Epithelial cell of proximal tubule (primary cell): ENCODE measurements around the gene XAB2. TPM values are rescaled to one million over a fixed set of nuclear protein-coding genes. Genes with fewer than 3 reads are reported as not detected.

Source experiments
- DNase-seq: peaks from one replicate; pipeline ENCODE4 v3.0.0-alpha.2; 2011; ENCODE audit warnings: low read depth
- H3K4me3 ChIP-seq: 2 replicates; pipeline ENCODE4 v1.5.1; 2011; ENCODE audit warnings: low read depth, mild to moderate bottlenecking, low read length
- total RNA-seq: library from RNA; depleted of rRNA; stranded (reverse); fragments of >200 nt; gene quantifications from 2 replicates; pipeline ENCODE4 v1.2.3, GENCODE V29; 2015
- TF ChIP-seq, protein P1 (sequence below): conservative IDR thresholded peaks from 2 replicates; pipeline ENCODE4 v1.5.1; 2012; ENCODE audit warnings: low read depth, mild to moderate bottlenecking, low read length

The XAB2 gene
- total RNA-seq, 1 donor from 2014 or later = 44.1 TPM

DNA sequence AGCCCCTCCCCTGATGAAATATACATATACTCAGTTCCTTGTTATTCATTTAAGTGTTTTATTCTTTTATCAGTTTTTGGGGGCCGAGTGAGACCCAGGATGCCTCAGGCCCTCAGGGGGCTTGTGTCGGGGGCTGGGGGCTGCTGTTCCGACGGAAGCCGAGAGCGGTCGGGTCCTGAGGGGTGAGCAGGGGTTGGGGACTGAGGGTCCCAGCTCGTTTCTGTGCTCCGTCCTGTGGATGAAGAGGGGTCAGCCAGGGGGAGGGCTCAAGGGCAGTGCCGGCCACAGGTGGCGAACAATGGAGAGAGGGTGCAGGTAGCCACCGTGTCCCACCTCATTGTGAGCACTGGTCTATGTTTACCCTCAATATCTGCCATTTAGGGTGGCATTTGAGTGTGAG is 2.2 kb upstream of the XAB2 start:
- TF ChIP-seq, protein P1, sequence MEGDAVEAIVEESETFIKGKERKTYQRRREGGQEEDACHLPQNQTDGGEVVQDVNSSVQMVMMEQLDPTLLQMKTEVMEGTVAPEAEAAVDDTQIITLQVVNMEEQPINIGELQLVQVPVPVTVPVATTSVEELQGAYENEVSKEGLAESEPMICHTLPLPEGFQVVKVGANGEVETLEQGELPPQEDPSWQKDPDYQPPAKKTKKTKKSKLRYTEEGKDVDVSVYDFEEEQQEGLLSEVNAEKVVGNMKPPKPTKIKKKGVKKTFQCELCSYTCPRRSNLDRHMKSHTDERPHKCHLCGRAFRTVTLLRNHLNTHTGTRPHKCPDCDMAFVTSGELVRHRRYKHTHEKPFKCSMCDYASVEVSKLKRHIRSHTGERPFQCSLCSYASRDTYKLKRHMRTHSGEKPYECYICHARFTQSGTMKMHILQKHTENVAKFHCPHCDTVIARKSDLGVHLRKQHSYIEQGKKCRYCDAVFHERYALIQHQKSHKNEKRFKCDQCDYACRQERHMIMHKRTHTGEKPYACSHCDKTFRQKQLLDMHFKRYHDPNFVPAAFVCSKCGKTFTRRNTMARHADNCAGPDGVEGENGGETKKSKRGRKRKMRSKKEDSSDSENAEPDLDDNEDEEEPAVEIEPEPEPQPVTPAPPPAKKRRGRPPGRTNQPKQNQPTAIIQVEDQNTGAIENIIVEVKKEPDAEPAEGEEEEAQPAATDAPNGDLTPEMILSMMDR = no peak
- no peak overlapping the region for H3K4me3 ChIP-seq
- no peak for DNase-seq

DNA sequence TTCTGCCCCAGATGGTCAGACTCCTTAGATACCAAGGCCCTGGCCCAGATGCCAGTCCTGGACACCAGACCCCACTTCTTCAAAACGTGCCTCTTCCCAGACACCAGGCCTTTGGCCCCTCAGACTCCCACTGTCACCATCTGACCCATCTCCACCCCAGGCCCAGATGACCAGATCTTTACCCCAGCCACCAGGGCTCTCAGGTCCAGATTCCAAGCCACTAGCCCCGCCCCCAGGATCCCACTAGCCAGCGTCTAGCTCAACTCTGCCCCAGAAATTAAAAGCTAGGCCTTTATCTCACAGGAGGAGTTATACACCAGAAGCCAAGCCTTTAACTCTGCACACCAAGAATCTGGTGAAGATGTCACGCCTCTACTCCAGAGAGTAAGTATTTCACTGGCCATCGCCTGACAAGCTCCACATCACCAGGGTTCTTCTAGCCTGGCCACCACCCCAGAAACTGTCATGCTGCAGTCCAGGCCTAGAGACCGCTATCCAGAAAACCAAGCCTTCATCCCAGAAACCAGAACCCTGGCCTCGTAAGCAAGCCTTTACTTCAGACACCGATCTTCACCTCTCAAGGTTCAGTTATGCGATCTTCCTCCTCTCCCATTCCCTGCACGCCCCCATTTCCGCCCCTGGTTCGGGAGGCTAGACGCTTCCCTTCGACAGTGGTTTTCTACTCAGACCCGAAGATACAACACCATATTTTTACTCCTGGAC is 595 bp downstream of the XAB2 start:
- no peak for DNase-seq
- TF ChIP-seq, protein P1 = no peak
- H3K4me3 ChIP-seq = peak overlapping the region; percentile 75

DNA sequence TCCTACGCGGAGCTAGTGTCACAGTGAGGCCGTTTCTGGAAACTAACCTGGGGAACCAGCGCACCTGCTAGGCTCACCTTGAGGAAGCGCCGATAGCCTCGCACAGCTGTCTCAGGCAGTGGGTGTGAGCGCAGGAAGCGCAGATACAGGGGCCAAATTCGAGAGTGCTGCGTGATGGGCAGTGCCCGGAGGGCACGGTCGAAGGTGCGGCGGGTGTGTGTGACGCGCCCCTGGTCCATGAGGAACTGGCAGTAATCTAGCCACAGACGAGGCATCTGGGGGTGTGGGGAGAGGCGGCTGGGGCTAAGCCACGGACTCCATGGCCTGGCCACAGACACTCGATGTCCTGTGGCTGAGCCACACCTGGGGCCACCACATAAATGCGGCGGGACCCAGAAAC is 2.2 kb downstream of the XAB2 start:
- TF ChIP-seq, protein P1 = no peak
- no peak overlapping the region for H3K4me3 ChIP-seq
- DNase-seq = no peak

DNA sequence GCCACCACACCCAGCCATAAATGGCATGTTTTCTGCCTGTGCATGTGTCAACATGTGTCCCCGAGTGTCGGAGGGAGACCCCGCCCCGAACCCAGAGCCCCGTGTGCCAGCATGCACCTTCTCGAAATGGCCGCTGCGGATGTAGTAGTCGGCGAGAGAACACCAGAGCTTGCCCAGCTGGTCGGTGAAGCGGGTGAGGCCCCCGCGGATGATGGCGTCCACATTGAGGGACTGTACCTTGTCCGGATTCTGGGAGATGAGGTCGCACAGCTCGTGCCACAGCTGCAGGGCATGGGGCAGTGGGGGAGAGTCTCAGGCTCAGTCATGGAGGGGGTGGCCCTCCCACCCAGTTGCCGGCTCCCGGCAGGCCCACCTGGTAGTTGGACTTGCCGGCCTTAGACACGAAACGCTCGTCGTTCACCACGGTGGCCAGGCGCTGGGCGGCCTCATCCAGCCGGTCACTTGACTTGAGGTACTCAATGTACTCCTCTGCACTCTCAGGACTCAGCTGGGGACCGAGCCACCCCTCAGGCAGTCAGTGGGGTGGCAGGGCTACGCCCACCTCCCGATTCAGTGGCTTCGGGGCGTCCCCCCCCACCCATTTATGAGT is 3.5 kb downstream of the XAB2 start:
- no peak for DNase-seq
- H3K4me3 ChIP-seq = no peak overlapping the region
- TF ChIP-seq, protein P1 = no peak

DNA sequence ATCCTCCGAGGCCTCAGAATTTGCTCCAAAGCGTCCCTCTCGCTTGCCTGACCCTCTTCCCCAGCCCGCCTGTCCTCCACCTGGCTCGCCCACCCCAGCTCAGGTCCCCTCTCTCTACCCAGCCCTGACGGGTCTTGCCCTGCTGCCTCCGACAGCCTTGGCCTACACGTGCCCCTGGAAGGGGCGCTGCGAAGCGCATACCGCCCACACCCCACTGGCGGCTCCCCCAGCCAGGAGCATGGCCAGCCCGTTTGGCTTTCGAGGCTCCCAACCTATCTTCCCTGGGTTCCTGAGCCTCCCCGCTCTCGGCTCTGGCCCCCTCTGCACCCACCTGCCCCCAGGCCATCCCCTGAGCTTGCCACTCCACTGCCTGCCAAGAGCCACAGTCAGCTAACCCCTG is 4.5 kb downstream of the XAB2 start:
- TF ChIP-seq, protein P1 = no peak
- H3K4me3 ChIP-seq = no peak overlapping the region
- DNase-seq = no peak

DNA sequence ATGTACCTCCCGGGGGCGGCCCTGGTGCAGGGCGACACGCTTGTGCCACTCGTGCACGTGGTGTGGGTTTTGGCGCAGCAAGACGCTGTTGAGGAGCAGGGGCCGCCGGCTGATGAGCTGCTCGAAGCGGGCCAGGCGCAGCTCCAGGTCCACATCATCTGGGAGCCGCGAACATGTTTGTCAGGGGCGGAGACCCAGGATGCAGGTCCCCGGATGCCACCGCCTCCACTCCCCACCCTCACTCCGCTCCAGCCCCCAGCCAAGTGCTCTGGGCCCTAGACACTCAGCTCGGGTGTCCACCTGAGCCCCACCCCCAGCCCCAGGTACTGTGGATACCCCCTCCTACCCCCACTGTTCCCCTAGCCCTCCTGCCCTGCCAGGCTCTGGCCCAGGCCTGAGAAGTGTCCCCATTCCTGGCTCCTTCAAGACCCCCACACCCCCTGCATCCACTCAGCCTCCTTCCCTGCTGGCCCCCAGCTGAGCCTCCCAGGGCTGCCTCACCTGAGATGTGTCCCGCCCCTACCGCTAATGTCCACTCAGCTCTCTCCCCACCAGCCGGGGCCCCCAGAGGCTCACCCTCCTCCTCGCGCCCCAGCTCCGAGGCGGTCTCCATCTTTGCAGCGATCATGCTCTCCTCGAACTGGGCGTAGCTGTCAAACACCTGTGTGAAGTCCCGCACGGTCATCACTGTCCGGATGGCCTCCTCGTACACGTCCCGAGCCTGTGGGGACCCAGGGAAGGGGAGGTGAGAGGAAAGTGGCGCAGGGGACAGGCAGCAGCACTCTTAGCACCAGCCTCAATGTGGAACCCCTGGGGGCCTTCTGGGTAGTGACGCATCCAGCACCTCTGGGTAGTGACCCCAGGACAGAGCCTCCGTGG is 5.4 kb downstream of the XAB2 start:
- H3K4me3 ChIP-seq = no peak overlapping the region
- no peak for DNase-seq
- TF ChIP-seq, protein P1 = no peak
